ENCODE data around the gene CCL26.

The CCL26 gene

DNA sequence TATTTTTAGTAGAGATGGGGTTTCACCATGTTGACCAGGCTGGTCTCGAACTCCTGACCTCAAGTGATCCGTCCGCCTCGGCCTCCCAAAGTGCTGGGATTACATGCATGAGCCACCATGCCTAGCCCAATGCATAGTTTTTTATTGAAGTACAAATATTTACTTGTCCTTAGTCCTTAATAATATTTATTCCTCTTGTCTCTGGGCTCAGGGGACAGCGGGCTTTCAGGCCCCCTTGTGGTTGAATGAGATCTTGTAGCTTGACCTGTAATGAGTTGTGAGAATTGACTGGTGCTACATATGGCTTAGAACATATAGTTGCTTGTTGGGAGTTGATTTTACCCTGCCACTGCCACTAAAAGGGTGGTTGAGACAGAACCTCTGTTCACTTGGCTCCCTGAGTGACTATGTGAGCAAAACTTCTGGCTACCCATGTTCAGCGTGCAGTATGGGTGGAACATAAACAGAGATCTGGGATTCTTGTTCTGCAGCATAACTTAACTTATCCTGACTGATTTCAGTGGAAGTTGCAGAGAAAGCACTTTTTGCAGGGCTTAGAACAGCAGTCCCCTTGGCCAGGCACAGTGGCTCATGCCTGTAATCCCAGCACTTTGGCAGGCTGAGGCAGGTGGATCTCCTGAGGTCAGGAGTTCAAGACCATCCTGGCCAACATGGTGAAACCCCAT is 14.9 kb downstream of the CCL26 start:
- in situ Hi-C loops (cut with MboI; ENCODE audit: low pct_unique_long_range_greater_than_20kb, low sequenced_read_pairs, unreplicated experiment) = no loop called here
- peak; percentile 54 for DNase-seq (ENCODE audit: low spot score)
- TF ChIP-seq, protein P1, sequence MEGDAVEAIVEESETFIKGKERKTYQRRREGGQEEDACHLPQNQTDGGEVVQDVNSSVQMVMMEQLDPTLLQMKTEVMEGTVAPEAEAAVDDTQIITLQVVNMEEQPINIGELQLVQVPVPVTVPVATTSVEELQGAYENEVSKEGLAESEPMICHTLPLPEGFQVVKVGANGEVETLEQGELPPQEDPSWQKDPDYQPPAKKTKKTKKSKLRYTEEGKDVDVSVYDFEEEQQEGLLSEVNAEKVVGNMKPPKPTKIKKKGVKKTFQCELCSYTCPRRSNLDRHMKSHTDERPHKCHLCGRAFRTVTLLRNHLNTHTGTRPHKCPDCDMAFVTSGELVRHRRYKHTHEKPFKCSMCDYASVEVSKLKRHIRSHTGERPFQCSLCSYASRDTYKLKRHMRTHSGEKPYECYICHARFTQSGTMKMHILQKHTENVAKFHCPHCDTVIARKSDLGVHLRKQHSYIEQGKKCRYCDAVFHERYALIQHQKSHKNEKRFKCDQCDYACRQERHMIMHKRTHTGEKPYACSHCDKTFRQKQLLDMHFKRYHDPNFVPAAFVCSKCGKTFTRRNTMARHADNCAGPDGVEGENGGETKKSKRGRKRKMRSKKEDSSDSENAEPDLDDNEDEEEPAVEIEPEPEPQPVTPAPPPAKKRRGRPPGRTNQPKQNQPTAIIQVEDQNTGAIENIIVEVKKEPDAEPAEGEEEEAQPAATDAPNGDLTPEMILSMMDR (IDR thresholded peaks at IDR 0.05; ENCODE audit: extremely low read depth, insufficient read depth, missing control alignments) = peak; percentile 47

- in situ Hi-C loops (cut with MboI; ENCODE audit: low pct_unique_long_range_greater_than_20kb, low sequenced_read_pairs, unreplicated experiment) = no loop called here
- no peak for DNase-seq (ENCODE audit: low spot score)
- TF ChIP-seq, protein P1 (IDR thresholded peaks at IDR 0.05; ENCODE audit: extremely low read depth, insufficient read depth, missing control alignments) = no peak
Measured at GRCh38 chr7:75756206-75756990, 15.6 kb downstream of the CCL26 start.

DNA sequence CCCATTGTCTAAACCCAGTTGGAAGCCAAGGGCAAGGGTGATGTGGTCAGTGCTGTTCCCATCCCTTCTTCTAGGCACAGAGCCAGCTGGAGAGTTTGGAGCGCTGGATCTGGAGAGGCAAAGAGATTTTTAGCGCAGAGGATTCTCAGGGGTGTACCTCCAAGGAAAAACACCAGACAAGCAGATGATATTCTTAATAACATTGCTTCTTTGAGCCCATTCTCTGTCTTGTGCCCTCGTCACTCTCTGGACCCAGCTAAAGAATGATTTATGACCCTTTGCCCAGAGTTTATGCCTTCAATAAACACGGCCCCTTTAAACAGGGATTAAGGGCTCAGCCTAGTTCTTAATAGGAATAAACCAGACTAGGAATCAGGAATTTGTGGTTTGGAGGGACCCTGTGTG is 28.6 kb downstream of the CCL26 start:
- TF ChIP-seq, protein P1 (IDR thresholded peaks at IDR 0.05; ENCODE audit: extremely low read depth, insufficient read depth, missing control alignments) = no peak
- no peak for DNase-seq (ENCODE audit: low spot score)
- in situ Hi-C loops (cut with MboI; ENCODE audit: low pct_unique_long_range_greater_than_20kb, low sequenced_read_pairs, unreplicated experiment) = no loop called here

DNA sequence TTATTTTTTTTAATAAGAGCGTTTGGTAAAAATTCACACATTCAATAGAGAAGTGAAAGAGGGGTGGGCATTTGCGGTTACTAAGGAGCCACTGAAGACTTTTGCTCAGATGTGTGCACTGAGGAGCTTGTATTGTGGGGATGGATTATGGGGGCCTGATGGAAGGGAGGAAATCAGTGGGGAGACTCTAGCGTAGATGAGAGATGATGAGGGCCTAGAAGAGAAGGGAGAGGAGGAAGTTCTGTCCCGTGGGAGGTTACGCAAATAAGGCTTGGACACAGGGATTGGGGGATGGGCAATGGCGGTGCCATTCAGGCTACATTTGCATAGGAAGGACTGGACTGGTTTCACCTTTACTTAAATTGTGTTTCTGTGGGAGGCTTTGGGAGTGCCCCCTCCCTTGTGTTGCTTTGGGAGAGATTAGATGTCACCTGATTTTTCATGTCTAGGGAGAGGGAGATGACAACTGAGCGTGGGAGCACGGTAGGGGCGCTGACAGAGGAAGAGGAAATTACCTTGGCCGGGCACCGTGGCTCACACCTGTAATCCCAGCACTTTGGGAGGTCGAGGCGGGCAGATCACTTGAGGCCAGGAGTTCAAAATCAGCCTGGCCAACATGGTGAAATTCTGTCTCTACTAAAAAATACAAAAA is 31.0 kb downstream of the CCL26 start:
- in situ Hi-C loops (cut with MboI; ENCODE audit: low pct_unique_long_range_greater_than_20kb, low sequenced_read_pairs, unreplicated experiment) = no loop called here
- DNase-seq (ENCODE audit: low spot score) = peak; percentile 40
- TF ChIP-seq, protein P1 (IDR thresholded peaks at IDR 0.05; ENCODE audit: extremely low read depth, insufficient read depth, missing control alignments) = no peak

GRCh38 chr7:75739796-75740672 is 32.0 kb downstream of the CCL26 start:
- peak; percentile 68 for DNase-seq (ENCODE audit: low spot score)
- in situ Hi-C loops (cut with MboI; ENCODE audit: low pct_unique_long_range_greater_than_20kb, low sequenced_read_pairs, unreplicated experiment) = no loop called here
- TF ChIP-seq, protein P1 (IDR thresholded peaks at IDR 0.05; ENCODE audit: extremely low read depth, insufficient read depth, missing control alignments) = no peak
